Measurements from ENCODE around the gene PEX11G.

PEX11G gene

GRCh38 chr19:7529610-7530490 lies 41.0 kb upstream of the PEX11G start:
- H3K4me3 ChIP-seq (ENCODE audit: low read length): no peak overlapping the region
- no peak for DNase-seq (ENCODE audit: low read depth)
- no peak for TF ChIP-seq CTCF (conservative IDR thresholded peaks at IDR 0.05; ENCODE audit: low read depth, low read length)

DNA sequence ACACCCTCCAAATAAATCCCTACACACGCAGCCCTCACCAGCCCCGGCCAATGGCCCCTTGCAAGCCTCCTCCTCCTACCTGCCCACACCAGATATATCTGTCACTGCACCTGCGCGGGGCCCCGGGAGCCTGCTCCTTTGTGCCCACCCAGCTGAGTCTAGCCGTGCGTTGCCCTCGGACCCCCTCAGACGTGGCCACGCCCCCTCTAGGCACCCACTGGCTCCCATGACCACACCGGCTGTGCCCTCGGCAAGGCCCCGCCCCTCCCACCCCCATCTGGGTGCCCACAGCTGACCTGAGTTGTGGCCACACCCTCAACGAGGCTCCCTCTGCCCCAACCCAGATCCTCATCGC lies 40.4 kb upstream of the PEX11G start:
- no peak for TF ChIP-seq CTCF (conservative IDR thresholded peaks at IDR 0.05; ENCODE audit: low read depth, low read length)
- H3K4me3 ChIP-seq (ENCODE audit: low read length): no peak overlapping the region
- DNase-seq (ENCODE audit: low read depth): no peak

DNA sequence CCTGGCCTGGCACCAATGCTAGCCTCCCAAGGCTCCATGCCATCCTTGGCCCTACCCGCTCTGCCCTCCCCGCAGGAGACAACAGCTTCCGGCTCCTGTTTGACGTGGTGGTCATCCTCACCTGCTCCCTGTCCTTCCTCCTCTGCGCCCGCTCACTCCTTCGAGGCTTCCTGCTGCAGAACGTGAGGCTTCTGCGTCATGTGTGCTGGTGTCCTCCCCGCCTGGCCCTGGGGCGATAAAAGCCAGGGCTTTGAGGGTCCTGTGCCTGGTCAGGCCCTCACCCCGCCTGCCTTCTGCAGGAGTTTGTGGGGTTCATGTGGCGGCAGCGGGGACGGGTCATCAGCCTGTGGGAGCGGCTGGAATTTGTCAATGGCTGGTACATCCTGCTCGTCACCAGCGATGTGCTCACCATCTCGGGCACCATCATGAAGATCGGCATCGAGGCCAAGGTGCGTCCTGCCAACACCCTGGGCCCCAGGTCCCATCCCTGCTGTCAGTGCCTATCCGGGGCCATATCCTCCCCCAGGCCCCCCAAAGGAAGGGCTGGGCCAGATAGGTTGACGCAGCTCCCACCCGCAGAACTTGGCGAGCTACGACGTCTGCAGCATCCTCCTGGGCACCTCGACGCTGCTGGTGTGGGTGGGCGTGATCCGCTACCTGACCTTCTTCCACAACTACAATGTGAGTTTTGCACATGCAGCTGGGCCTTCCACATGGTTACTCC lies 39.8 kb upstream of the PEX11G start:
- no peak overlapping the region for H3K4me3 ChIP-seq (ENCODE audit: low read length)
- TF ChIP-seq CTCF (conservative IDR thresholded peaks at IDR 0.05; ENCODE audit: low read depth, low read length): no peak
- DNase-seq (ENCODE audit: low read depth): no peak

DNA sequence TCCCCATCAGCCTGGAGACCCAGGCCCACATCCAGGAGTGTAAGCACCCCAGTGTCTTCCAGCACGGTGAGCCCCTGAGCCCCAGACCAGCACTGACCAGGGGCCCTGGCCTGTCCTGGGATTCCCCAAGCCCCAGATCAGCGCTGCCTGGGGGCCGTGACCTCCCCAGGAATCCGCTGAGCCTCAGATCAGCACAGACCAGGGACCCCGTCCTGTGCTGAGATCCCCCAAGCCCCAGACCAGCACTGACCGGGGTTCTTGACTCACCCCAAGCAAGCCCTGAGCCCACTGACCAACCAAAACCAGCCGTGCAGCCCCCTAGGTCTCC lies 39.3 kb upstream of the PEX11G start:
- H3K4me3 ChIP-seq (ENCODE audit: low read length): no peak overlapping the region
- TF ChIP-seq CTCF (conservative IDR thresholded peaks at IDR 0.05; ENCODE audit: low read depth, low read length): no peak
- no peak for DNase-seq (ENCODE audit: low read depth)

- DNase-seq (ENCODE audit: low read depth): no peak
- H3K4me3 ChIP-seq (ENCODE audit: low read length): no peak overlapping the region
- no peak for TF ChIP-seq CTCF (conservative IDR thresholded peaks at IDR 0.05; ENCODE audit: low read depth, low read length)
Measured at GRCh38 chr19:7527516-7528191, 38.8 kb upstream of the PEX11G start.

DNA sequence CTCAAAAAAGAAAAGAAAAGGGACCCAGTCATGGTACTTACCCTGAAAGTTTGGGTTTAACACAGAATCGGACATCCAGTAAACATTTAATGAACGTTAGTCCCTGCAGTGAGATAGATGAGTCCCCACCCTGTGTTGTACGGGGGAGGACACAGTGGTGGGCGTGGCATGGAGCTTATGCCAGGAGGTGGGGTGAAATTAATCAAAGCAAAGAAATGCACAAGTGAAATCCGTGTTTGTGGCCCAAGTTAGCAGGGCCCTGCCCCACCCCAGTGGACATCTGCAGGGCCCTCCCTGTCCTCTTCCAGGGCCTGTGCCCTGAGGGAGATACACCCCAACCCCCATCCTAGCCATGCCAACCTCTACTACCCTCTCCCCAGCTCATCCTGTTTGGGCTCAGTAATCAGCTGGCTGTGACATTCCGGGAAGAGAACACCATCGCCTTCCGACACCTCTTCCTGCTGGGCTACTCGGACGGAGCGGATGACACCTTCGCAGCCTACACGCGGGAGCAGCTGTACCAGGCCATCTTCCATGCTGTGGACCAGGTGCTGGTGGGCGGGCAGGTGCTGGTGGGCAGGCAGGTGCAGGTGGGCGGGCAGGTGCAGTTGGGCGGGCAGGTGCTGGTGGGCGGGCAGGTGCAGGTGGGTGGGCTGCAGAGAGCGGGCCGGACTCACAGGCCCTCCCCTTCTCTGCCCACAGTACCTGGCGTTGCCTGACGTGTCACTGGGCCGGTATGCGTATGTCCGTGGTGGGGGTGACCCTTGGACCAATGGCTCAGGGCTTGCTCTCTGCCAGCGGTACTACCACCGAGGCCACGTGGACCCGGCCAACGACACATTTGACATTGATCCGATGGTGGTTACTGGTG lies 37.5 kb upstream of the PEX11G start:
- no peak overlapping the region for H3K4me3 ChIP-seq (ENCODE audit: low read length)
- TF ChIP-seq CTCF (conservative IDR thresholded peaks at IDR 0.05; ENCODE audit: low read depth, low read length): no peak
- no peak for DNase-seq (ENCODE audit: low read depth)

All from retinal pigment epithelial cell (primary cell).